ENCODE measurements around the gene SGSM1.
A peak's percentile ranks its signal among the peaks of the same experiment; 100 is the strongest.

SGSM1 gene

GRCh38 chr22:24937114-24937513 is 131.1 kb downstream of the SGSM1 start:
- H3K4me3 ChIP-seq (ENCODE audit: low read length): no peak overlapping the region
- H3F3A ChIP-seq (ENCODE audit: control insufficient read depth, insufficient read depth): no peaks in the 10 kb centered on the region
- no peaks in the 10 kb centered on the region for H3K9me2 ChIP-seq (replicated peaks; ENCODE audit: control insufficient read depth, low read length)
- H3K36me3 ChIP-seq (ENCODE audit: control insufficient read depth, low read length): no peaks in the 10 kb centered on the region
- no peaks in the 10 kb centered on the region for H3K4me1 ChIP-seq (ENCODE audit: control insufficient read depth, low read length)
- no peak overlapping the region for H3K4me2 ChIP-seq (ENCODE audit: low read length)
- no peaks in the 10 kb centered on the region for H3K27me3 ChIP-seq (ENCODE audit: control insufficient read depth, low read length)
- H4K20me1 ChIP-seq (ENCODE audit: control insufficient read depth, insufficient read depth, low read depth, low read length): no peaks in the 10 kb centered on the region
- H3K79me2 ChIP-seq (ENCODE audit: control insufficient read depth, low read length): no peaks in the 10 kb centered on the region
- TF ChIP-seq CTCF (IDR thresholded peaks at IDR 0.05; ENCODE audit: low read depth, low read length, poor library complexity, severe bottlenecking): no peak
- TF ChIP-seq EZH2phosphoT487 (IDR thresholded peaks at IDR 0.05; ENCODE audit: borderline replicate concordance, low read length): no peak
- H3K27ac ChIP-seq (ENCODE audit: low read depth, low read length): no peak overlapping the region
- H3K9me3 ChIP-seq (ENCODE audit: control insufficient read depth, insufficient read depth, low read length): no peaks in the 10 kb centered on the region

- no peak overlapping the region for H3K4me2 ChIP-seq (ENCODE audit: low read length)
- H3K36me3 ChIP-seq (ENCODE audit: control insufficient read depth, low read length): no peaks in the 10 kb centered on the region
Measured at GRCh38 chr22:24938741-24939341, 132.8 kb downstream of the SGSM1 start.

GRCh38 chr22:24942301-24942700 is 136.3 kb downstream of the SGSM1 start:
- Histone ChIP-seq H3K27me3 (ENCODE audit: control insufficient read depth, low read length) (no peaks in the 10 kb centered on the region), H3K4me1 (ENCODE audit: control insufficient read depth, low read length) (no peaks in the 10 kb centered on the region), H3K9me3 (ENCODE audit: control insufficient read depth, insufficient read depth, low read length) (no peaks in the 10 kb centered on the region), H3K27ac (ENCODE audit: low read depth, low read length) (no peak overlapping the region), H3F3A (ENCODE audit: control insufficient read depth, insufficient read depth) (no peaks in the 10 kb centered on the region), H3K4me3 (ENCODE audit: low read length) (no peak overlapping the region), H4K20me1 (ENCODE audit: control insufficient read depth, insufficient read depth, low read depth, low read length) (no peaks in the 10 kb centered on the region), H3K9me2 (replicated peaks; ENCODE audit: control insufficient read depth, low read length) (no peaks in the 10 kb centered on the region), H3K4me2 (ENCODE audit: low read length) (no peak overlapping the region), H3K79me2 (ENCODE audit: control insufficient read depth, low read length) (no peaks in the 10 kb centered on the region), H3K36me3 (ENCODE audit: control insufficient read depth, low read length) (no peaks in the 10 kb centered on the region)
- no peak for TF ChIP-seq CTCF (IDR thresholded peaks at IDR 0.05; ENCODE audit: low read depth, low read length, poor library complexity, severe bottlenecking)
- no peak for TF ChIP-seq EZH2phosphoT487 (IDR thresholded peaks at IDR 0.05; ENCODE audit: borderline replicate concordance, low read length)

More at GRCh38 chr22:24938741-24939341, 132.8 kb downstream of the SGSM1 start:
- H3K4me3 ChIP-seq (ENCODE audit: low read length): no peak overlapping the region
- no peaks in the 10 kb centered on the region for H3K4me1 ChIP-seq (ENCODE audit: control insufficient read depth, low read length)
- no peak overlapping the region for H3K27ac ChIP-seq (ENCODE audit: low read depth, low read length)
- no peaks in the 10 kb centered on the region for H3K9me2 ChIP-seq (replicated peaks; ENCODE audit: control insufficient read depth, low read length)
- no peaks in the 10 kb centered on the region for H4K20me1 ChIP-seq (ENCODE audit: control insufficient read depth, insufficient read depth, low read depth, low read length)
- no peaks in the 10 kb centered on the region for H3K27me3 ChIP-seq (ENCODE audit: control insufficient read depth, low read length)
- no peaks in the 10 kb centered on the region for H3F3A ChIP-seq (ENCODE audit: control insufficient read depth, insufficient read depth)
- TF ChIP-seq EZH2phosphoT487 (IDR thresholded peaks at IDR 0.05; ENCODE audit: borderline replicate concordance, low read length) (no peak), CTCF (IDR thresholded peaks at IDR 0.05; ENCODE audit: low read depth, low read length, poor library complexity, severe bottlenecking) (peak; percentile 67)
- no peaks in the 10 kb centered on the region for H3K9me3 ChIP-seq (ENCODE audit: control insufficient read depth, insufficient read depth, low read length)
- H3K79me2 ChIP-seq (ENCODE audit: control insufficient read depth, low read length): no peaks in the 10 kb centered on the region

Data from DOHH2 (cell line).